Trophoblast cell (in vitro differentiated cells and primary cell): ENCODE data around the gene SH2D3A.

ENCODE experiments used
- DNase-seq, 2 donors: peaks; one replicate each; pipeline ENCODE4 v3.0.0-alpha.2; 2016
- H2AFZ ChIP-seq: 2 replicates; pipeline ENCODE4 v1.6.1; 2013; ENCODE audit warnings: low read length, moderate library complexity, mild to moderate bottlenecking; ENCODE audit not compliant: insufficient read depth, poor library complexity
- H2AK5ac ChIP-seq: 2 replicates; pipeline ENCODE4 v1.6.1; 2013; ENCODE audit warnings: mild to moderate bottlenecking, low read length
- H2BK120ac ChIP-seq: 2 replicates; pipeline ENCODE4 v1.6.1; 2013; ENCODE audit warnings: low read length, mild to moderate bottlenecking, moderate library complexity; ENCODE audit not compliant: insufficient read depth, poor library complexity
- H2BK12ac ChIP-seq: 2 replicates; pipeline ENCODE4 v1.6.1; 2013; ENCODE audit warnings: mild to moderate bottlenecking, low read length, moderate library complexity
- H2BK5ac ChIP-seq: 2 replicates; pipeline ENCODE4 v1.6.1; 2013; ENCODE audit warnings: low read length, low read depth, moderate library complexity, mild to moderate bottlenecking; ENCODE audit not compliant: poor library complexity
- H3K14ac ChIP-seq: 2 replicates; pipeline ENCODE4 v1.6.1; 2013; ENCODE audit warnings: mild to moderate bottlenecking, low read length
- H3K18ac ChIP-seq: 2 replicates; pipeline ENCODE4 v1.6.1; 2013; ENCODE audit warnings: mild to moderate bottlenecking, low read length
- H3K23ac ChIP-seq: 2 replicates; pipeline ENCODE4 v1.6.1; 2013; ENCODE audit warnings: low read length
- H3K27ac ChIP-seq: 2 replicates; pipeline ENCODE4 v1.5.1; 2013; ENCODE audit warnings: low read depth, mild to moderate bottlenecking, inconsistent platforms, low read length, moderate library complexity
- H3K27me3 ChIP-seq: 2 replicates; pipeline ENCODE4 v1.6.1; 2013; ENCODE audit warnings: inconsistent platforms, mild to moderate bottlenecking, low read length, moderate library complexity; ENCODE audit not compliant: insufficient read depth
- H3K36me3 ChIP-seq, 2 experiments: 1 replicate in 1 of 2; 2 replicates in 1 of 2; pipeline ENCODE4 v1.6.1; 2013; ENCODE audit warnings: low read length in 2 of 2, mild to moderate bottlenecking in 2 of 2, moderate library complexity in 1 of 2; ENCODE audit not compliant: insufficient read depth in 2 of 2, control insufficient read depth in 1 of 2
- H3K4ac ChIP-seq: 2 replicates; pipeline ENCODE4 v1.6.1; 2013; ENCODE audit warnings: low read depth, mild to moderate bottlenecking, low read length, moderate library complexity
- H3K4me1 ChIP-seq, 2 experiments: 1 replicate in 1 of 2; 2 replicates in 1 of 2; pipeline ENCODE4 v1.6.1; 2013; ENCODE audit warnings: low read length in 2 of 2, mild to moderate bottlenecking in 2 of 2, moderate library complexity in 1 of 2; ENCODE audit not compliant: insufficient read depth in 2 of 2, control insufficient read depth in 1 of 2
- H3K4me2 ChIP-seq: 2 replicates; pipeline ENCODE4 v1.6.1; 2013; ENCODE audit warnings: inconsistent platforms, mild to moderate bottlenecking, low read length, moderate library complexity
- H3K4me3 ChIP-seq: 2 replicates; pipeline ENCODE4 v1.5.1; 2013; ENCODE audit warnings: mild to moderate bottlenecking, low read depth, low read length, inconsistent platforms
- H3K79me1 ChIP-seq: one replicate; pipeline ENCODE4 v1.6.1; 2013; ENCODE audit warnings: low read length
- H3K79me2 ChIP-seq: 2 replicates; pipeline ENCODE4 v1.6.1; 2013; ENCODE audit warnings: low read length, mild to moderate bottlenecking; ENCODE audit not compliant: control insufficient read depth, insufficient read depth, poor library complexity
- H3K9ac ChIP-seq: 2 replicates; pipeline ENCODE4 v1.6.1; 2013; ENCODE audit warnings: mild to moderate bottlenecking, low read length
- H3K9me3 ChIP-seq: 2 replicates; pipeline ENCODE4 v1.6.1; 2013; ENCODE audit warnings: low read depth, mild to moderate bottlenecking, control low read depth, inconsistent platforms, low read length; ENCODE audit not compliant: insufficient read depth
- H4K12ac ChIP-seq: 2 replicates; pipeline ENCODE4 v1.6.1; 2013; ENCODE audit warnings: low read depth, mild to moderate bottlenecking, low read length, moderate library complexity
- H4K8ac ChIP-seq: 2 replicates; pipeline ENCODE4 v1.6.1; 2013; ENCODE audit warnings: low read depth, mild to moderate bottlenecking, low read length, moderate library complexity
- H4K91ac ChIP-seq: one replicate; pipeline ENCODE4 v1.6.1; 2013; ENCODE audit warnings: low read depth, mild to moderate bottlenecking, low read length, moderate library complexity
- WGBS: extraction: QIAGEN DNeasy Blood & Tissue Kit; methylation state at CpG from one replicate; pipeline ENCODE4 v1.1.7; 2013; ENCODE audit warnings: missing lambda C conversion rate; ENCODE audit not compliant: insufficient read length, insufficient coverage; ENCODE audit errors: extremely low coverage; 5-methylcytosine and 5-hydroxymethylcytosine counted together

SH2D3A gene

DNA sequence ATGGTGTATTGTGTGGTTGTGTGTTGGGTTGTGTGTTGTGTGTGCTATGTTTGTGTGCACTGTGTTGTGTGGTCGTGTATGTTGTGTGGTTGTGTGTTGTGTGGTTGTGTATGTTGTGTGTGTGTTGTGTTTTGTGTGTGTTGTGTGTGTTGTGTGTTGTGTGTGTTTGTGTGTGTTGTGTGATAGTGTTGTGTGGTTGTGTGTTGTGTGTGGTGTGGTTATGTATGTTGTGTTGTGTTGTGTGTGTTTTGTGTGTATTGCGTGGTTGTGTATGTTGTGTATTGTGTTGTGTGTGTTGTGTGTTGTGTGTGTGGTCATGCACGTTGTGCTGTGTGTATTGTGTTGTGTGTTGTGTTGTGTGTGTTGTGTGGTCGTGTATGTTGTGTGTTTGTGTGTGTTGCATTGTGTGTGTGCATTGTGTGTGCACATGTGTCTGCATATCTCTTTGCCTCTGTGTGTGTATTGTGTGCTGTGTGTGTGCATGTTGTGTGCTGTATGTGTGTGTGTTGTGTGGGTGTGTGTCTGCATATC lies 49.7 kb downstream of the SH2D3A start:
- Histone ChIP-seq H3K9me3 (peaks cover 11% of the 10 kb centered on the region), H3K79me2 (no peaks in the 10 kb centered on the region), H2AK5ac (no peak overlapping the region), H3K4me3 (peak overlapping the region; percentile 27), H3K9ac (no peak overlapping the region), H4K8ac (no peak overlapping the region), H2BK120ac (no peak overlapping the region), H3K27me3 (no peaks in the 10 kb centered on the region), H3K18ac (no peak overlapping the region), H3K36me3 (no peaks in the 10 kb centered on the region), H3K23ac (peak overlapping the region; percentile 23), H2AFZ (no peak overlapping the region), H3K4me1 (no peaks in the 10 kb centered on the region), H2BK5ac (no peak overlapping the region), H4K12ac (no peak overlapping the region), H3K27ac (no peak overlapping the region), H4K91ac (no peak overlapping the region), H3K79me1 (no peaks in the 10 kb centered on the region), H3K4me2 (no peak overlapping the region), H3K4ac (no peak overlapping the region), H3K14ac (no peak overlapping the region), H2BK12ac (no peak overlapping the region)
- WGBS, result 100% methylated on average over 1 of the region's 4 CpGs
- DNase-seq, result no peak

GRCh38 chr19:6717036-6717435 lies 50.2 kb downstream of the SH2D3A start:
- DNase-seq, result peak in 1 of 2 donors; percentile 14
- Histone ChIP-seq H2AFZ (no peak overlapping the region), H2BK12ac (no peak overlapping the region), H3K4ac (no peak overlapping the region), H4K8ac (no peak overlapping the region), H3K4me2 (no peak overlapping the region), H3K4me3 (no peak overlapping the region), H3K9me3 (peaks cover 11% of the 10 kb centered on the region), H3K36me3 (no peaks in the 10 kb centered on the region), H4K91ac (no peak overlapping the region), H4K12ac (no peak overlapping the region), H3K18ac (no peak overlapping the region), H2AK5ac (no peak overlapping the region), H2BK5ac (no peak overlapping the region), H3K4me1 (no peaks in the 10 kb centered on the region), H3K14ac (no peak overlapping the region), H3K79me2 (no peaks in the 10 kb centered on the region), H3K79me1 (no peaks in the 10 kb centered on the region), H3K27me3 (no peaks in the 10 kb centered on the region), H3K27ac (no peak overlapping the region), H2BK120ac (no peak overlapping the region), H3K9ac (no peak overlapping the region), H3K23ac (no peak overlapping the region)
- WGBS, result no CpG with 5 or more reads among the region's 10 CpGs

DNA sequence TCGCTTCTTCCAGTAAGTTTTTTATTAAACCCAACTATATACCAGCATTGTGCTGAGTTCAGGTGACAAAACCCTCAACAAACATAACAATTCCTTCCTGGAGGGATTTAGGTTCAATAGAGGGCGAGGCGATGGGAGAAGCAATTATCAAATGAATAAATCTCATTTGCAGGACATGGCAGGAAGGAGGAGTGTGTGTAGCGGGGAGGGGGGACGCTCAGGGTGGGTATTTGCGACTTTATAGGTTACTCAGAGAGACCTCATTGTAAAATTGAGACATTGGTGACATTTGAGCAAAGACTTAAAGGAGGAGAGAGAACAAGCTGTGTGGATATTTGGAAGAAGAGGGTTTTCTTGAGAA lies 50.6 kb downstream of the SH2D3A start:
- no peak overlapping the region for H2BK12ac ChIP-seq
- H4K91ac ChIP-seq, result no peak overlapping the region
- no peak overlapping the region for H3K4me3 ChIP-seq
- H3K9me3 ChIP-seq, result peaks cover 11% of the 10 kb centered on the region
- no peak overlapping the region for H3K23ac ChIP-seq
- H4K8ac ChIP-seq, result no peak overlapping the region
- H3K9ac ChIP-seq, result no peak overlapping the region
- no peaks in the 10 kb centered on the region for H3K79me2 ChIP-seq
- no peaks in the 10 kb centered on the region for H3K79me1 ChIP-seq
- H3K14ac ChIP-seq, result no peak overlapping the region
- no peak overlapping the region for H3K18ac ChIP-seq
- H3K4me2 ChIP-seq, result no peak overlapping the region
- H2AFZ ChIP-seq, result no peak overlapping the region
- no CpG with 5 or more reads among the region's 6 CpGs for WGBS
- H3K4ac ChIP-seq, result no peak overlapping the region
- no peak overlapping the region for H2BK120ac ChIP-seq
- no peaks in the 10 kb centered on the region for H3K4me1 ChIP-seq
- H4K12ac ChIP-seq, result no peak overlapping the region
- no peak overlapping the region for H2AK5ac ChIP-seq
- no peak overlapping the region for H3K27ac ChIP-seq
- H2BK5ac ChIP-seq, result no peak overlapping the region
- H3K27me3 ChIP-seq, result no peaks in the 10 kb centered on the region
- no peaks in the 10 kb centered on the region for H3K36me3 ChIP-seq
- no peak for DNase-seq

DNA sequence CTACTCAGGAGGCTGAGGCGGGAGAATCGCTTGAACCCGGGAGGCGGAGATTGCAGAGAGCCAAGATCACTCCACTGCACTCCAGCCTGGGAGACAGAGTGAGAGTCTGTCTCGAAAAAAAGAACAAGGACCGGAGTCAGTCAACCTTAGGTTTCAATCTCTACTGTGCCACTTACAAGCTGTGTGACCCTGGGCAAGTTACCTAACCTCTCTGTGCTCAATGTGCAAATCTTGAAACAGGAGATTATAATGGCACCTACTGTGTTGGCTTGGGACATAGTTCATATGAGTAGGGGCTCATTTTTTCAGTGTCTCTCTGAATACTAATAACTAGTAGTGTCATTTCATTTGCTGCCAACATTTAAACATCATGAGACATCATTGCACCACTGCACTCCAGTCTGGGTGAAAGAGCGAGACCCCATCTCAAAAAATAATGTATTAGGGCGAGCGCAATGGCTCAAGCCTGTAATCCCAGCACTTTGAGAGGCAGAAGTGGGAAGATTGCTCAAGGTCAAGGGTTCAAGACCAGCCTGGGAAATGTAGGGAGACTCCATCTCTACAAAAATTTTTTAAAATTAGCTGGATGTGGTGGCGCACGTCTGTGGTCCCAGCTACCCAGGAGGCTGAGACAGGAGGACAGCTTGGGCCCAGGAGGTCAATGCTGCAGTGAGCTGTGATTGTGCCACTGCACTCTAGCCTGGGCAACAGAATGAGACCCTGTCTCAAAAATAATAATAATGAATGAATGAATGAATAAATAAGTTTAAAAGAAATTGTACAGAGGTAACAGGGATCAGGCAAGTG lies 52.3 kb downstream of the SH2D3A start:
- Histone ChIP-seq H3K9ac (no peak overlapping the region), H3K4me2 (no peak overlapping the region), H4K91ac (no peak overlapping the region), H3K14ac (no peak overlapping the region), H3K4ac (no peak overlapping the region), H3K27me3 (peaks cover 9% of the 10 kb centered on the region), H4K8ac (no peak overlapping the region), H3K36me3 (no peaks in the 10 kb centered on the region), H2AFZ (no peak overlapping the region), H4K12ac (no peak overlapping the region), H3K18ac (no peak overlapping the region), H3K27ac (no peak overlapping the region), H3K23ac (no peak overlapping the region), H2BK5ac (no peak overlapping the region), H2BK12ac (no peak overlapping the region), H3K4me1 (peaks cover 0 to 2% of the 10 kb centered on the region in 2 experiments), H3K79me2 (no peaks in the 10 kb centered on the region), H2AK5ac (no peak overlapping the region), H2BK120ac (no peak overlapping the region), H3K9me3 (peaks cover 11% of the 10 kb centered on the region), H3K4me3 (no peak overlapping the region), H3K79me1 (no peaks in the 10 kb centered on the region)
- DNase-seq, result no peak
- no CpG with 5 or more reads among the region's 11 CpGs for WGBS
